ENCODE data around the gene ROR1. TPM values are rescaled to one million over a fixed set of nuclear protein-coding genes. Genes with fewer than 3 reads are reported as not detected.

The ROR1 gene
- total RNA-seq, 1 donor from 2014 or later = 11.0 TPM

- Mint-ChIP-seq H3K27ac (ENCODE audit: unreplicated experiment) (no peak overlapping the region), H3K36me3 (ENCODE audit: low read depth) (peaks cover 11% of the 10 kb centered on the region), H3K9me3 (peaks cover 17% of the 10 kb centered on the region), H3K4me3 (no peak overlapping the region), H3K27me3 (ENCODE audit: low read depth) (no peaks in the 10 kb centered on the region), H3K4me1 (no peaks in the 10 kb centered on the region)
- TF ChIP-seq CTCF (conservative IDR thresholded peaks at IDR 0.05) = no peak
- no peak for DNase-seq (ENCODE audit: low read depth, low spot score)
These were observed 181.7 kb downstream of the ROR1 start for GRCh38 chr1:63955370-63956145.

GRCh38 chr1:63958556-63958955 is 184.7 kb downstream of the ROR1 start:
- Mint-ChIP-seq H3K9me3 (peaks cover 15% of the 10 kb centered on the region), H3K27me3 (ENCODE audit: low read depth) (no peaks in the 10 kb centered on the region), H3K36me3 (ENCODE audit: low read depth) (peaks cover 6% of the 10 kb centered on the region), H3K4me1 (no peaks in the 10 kb centered on the region), H3K27ac (ENCODE audit: unreplicated experiment) (no peak overlapping the region), H3K4me3 (no peak overlapping the region)
- DNase-seq (ENCODE audit: low read depth, low spot score) = no peak
- TF ChIP-seq CTCF (conservative IDR thresholded peaks at IDR 0.05) = no peak

- Mint-ChIP-seq H3K9me3 (peaks cover 10% of the 10 kb centered on the region), H3K36me3 (ENCODE audit: low read depth) (peaks cover 3% of the 10 kb centered on the region), H3K27ac (ENCODE audit: unreplicated experiment) (no peak overlapping the region), H3K4me1 (no peaks in the 10 kb centered on the region), H3K27me3 (ENCODE audit: low read depth) (no peaks in the 10 kb centered on the region), H3K4me3 (no peak overlapping the region)
- no peak for TF ChIP-seq CTCF (conservative IDR thresholded peaks at IDR 0.05)
- DNase-seq (ENCODE audit: low read depth, low spot score) = no peak
These were observed 186.5 kb downstream of the ROR1 start for GRCh38 chr1:63960326-63960725.

- no peaks in the 10 kb centered on the region for H3K9me3 Mint-ChIP-seq
- DNase-seq (ENCODE audit: low read depth, low spot score) = no peak
- H3K36me3 Mint-ChIP-seq (ENCODE audit: low read depth) = no peaks in the 10 kb centered on the region
- H3K27ac Mint-ChIP-seq (ENCODE audit: unreplicated experiment) = no peak overlapping the region
- no peak for TF ChIP-seq CTCF (conservative IDR thresholded peaks at IDR 0.05)
- H3K27me3 Mint-ChIP-seq (ENCODE audit: low read depth) = no peaks in the 10 kb centered on the region
- no peak overlapping the region for H3K4me3 Mint-ChIP-seq
- H3K4me1 Mint-ChIP-seq = peaks cover 12% of the 10 kb centered on the region
These were observed 192.2 kb downstream of the ROR1 start for GRCh38 chr1:63966016-63966415.

DNA sequence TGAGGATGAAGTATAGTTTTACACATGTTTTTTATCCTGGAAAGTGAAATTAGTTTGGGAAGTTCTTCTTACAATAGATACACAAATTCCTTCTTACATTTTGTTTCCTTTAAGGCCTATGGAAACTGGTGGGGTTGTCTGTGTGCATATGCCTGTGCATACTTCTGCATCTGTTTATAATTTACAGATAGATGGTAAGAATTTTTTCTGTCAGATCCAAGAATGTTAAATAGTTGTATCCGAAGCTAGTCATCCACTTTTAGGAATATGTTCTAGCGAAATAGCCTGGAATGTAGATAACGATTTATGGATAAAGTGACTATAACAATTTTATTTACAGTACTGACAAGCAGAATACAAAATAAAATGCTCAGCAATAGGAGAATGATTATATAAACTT is 194.1 kb downstream of the ROR1 start:
- no peak for DNase-seq (ENCODE audit: low read depth, low spot score)
- no peak for TF ChIP-seq CTCF (conservative IDR thresholded peaks at IDR 0.05)
- Mint-ChIP-seq H3K4me1 (peaks cover 12% of the 10 kb centered on the region), H3K27me3 (ENCODE audit: low read depth) (no peaks in the 10 kb centered on the region), H3K27ac (ENCODE audit: unreplicated experiment) (no peak overlapping the region), H3K9me3 (no peaks in the 10 kb centered on the region), H3K36me3 (ENCODE audit: low read depth) (no peaks in the 10 kb centered on the region), H3K4me3 (no peak overlapping the region)

All from neural crest cell (in vitro differentiated cells).